H9 (cell line): Measurements from ENCODE around the gene LGR5. TPM values are rescaled to one million over a fixed set of nuclear protein-coding genes. Genes with fewer than 3 reads are reported as not detected.

Experiments
- DNase-seq: peaks from one replicate; pipeline ENCODE4 v3.0.0-alpha.2; 2017
- H2AFZ ChIP-seq: one replicate; pipeline ENCODE4 v1.6.1; 2013; ENCODE audit warnings: mild to moderate bottlenecking, low read length, control low read depth, moderate library complexity
- H2AK5ac ChIP-seq: 2 replicates; pipeline ENCODE4 v1.6.1; 2013; ENCODE audit warnings: low read length, control low read depth, mixed read lengths; ENCODE audit not compliant: insufficient read length
- H2BK120ac ChIP-seq: one replicate; pipeline ENCODE4 v1.6.1; 2013; ENCODE audit warnings: low read depth, mild to moderate bottlenecking, low read length, control low read depth, inconsistent platforms; ENCODE audit not compliant: poor library complexity, severe bottlenecking
- H2BK12ac ChIP-seq: 2 replicates; pipeline ENCODE4 v1.6.1; 2013; ENCODE audit warnings: low read length, control low read depth, mixed read lengths, low read depth; ENCODE audit not compliant: insufficient read length
- H2BK15ac ChIP-seq: 2 replicates; pipeline ENCODE4 v1.6.1; 2013; ENCODE audit warnings: low read depth, low read length, control low read depth
- H2BK20ac ChIP-seq: one replicate; pipeline ENCODE4 v1.6.1; 2013; ENCODE audit warnings: low read depth, mild to moderate bottlenecking, low read length, control low read depth, inconsistent platforms; ENCODE audit not compliant: poor library complexity, severe bottlenecking
- H2BK5ac ChIP-seq: 2 replicates; pipeline ENCODE4 v1.6.1; 2013; ENCODE audit warnings: low read length, control low read depth, mixed read lengths; ENCODE audit not compliant: insufficient read length
- H3K14ac ChIP-seq: 2 replicates; pipeline ENCODE4 v1.6.1; 2013; ENCODE audit warnings: low read length, control low read depth; ENCODE audit not compliant: insufficient read depth
- H3K18ac ChIP-seq: 2 replicates; pipeline ENCODE4 v1.6.1; 2013; ENCODE audit warnings: low read depth, mild to moderate bottlenecking, mixed read lengths, low read length, control low read depth; ENCODE audit not compliant: insufficient read length
- H3K23ac ChIP-seq: 2 replicates; pipeline ENCODE4 v1.6.1; 2013; ENCODE audit warnings: low read length, control low read depth, mixed read lengths, low read depth; ENCODE audit not compliant: insufficient read length
- H3K23me2 ChIP-seq: 2 replicates; pipeline ENCODE4 v1.6.1; 2013; ENCODE audit warnings: low read depth, mild to moderate bottlenecking, mixed read lengths, low read length, control low read depth; ENCODE audit not compliant: insufficient read length, poor library complexity, severe bottlenecking
- H3K27ac ChIP-seq: 2 replicates; pipeline ENCODE4 v1.5.1; 2013; ENCODE audit warnings: low read length, control low read depth, mixed read lengths, low read depth; ENCODE audit not compliant: insufficient read length
- H3K27me3 ChIP-seq: 2 replicates; pipeline ENCODE4 v1.6.1; 2013; ENCODE audit warnings: low read length, control low read depth, inconsistent platforms; ENCODE audit not compliant: insufficient read depth
- H3K4ac ChIP-seq: 2 replicates; pipeline ENCODE4 v1.6.1; 2013; ENCODE audit warnings: low read depth, mild to moderate bottlenecking, control low read depth, inconsistent platforms, low read length, moderate library complexity
- H3K4me1 ChIP-seq: 2 replicates; pipeline ENCODE4 v1.6.1; 2013; ENCODE audit warnings: low read length, control low read depth, inconsistent platforms; ENCODE audit not compliant: insufficient read depth
- H3K4me2 ChIP-seq: 2 replicates; pipeline ENCODE4 v1.6.1; 2013; ENCODE audit warnings: low read length, control low read depth, mixed read lengths; ENCODE audit not compliant: insufficient read length, insufficient read depth
- H3K56ac ChIP-seq: 2 replicates; pipeline ENCODE4 v1.6.1; 2013; ENCODE audit warnings: low read depth, mild to moderate bottlenecking, mixed read lengths, low read length, control low read depth; ENCODE audit not compliant: insufficient read length
- H3K79me1 ChIP-seq: 2 replicates; pipeline ENCODE4 v1.6.1; 2013; ENCODE audit warnings: low read depth, mild to moderate bottlenecking, moderate library complexity, low read length, control low read depth, inconsistent platforms; ENCODE audit not compliant: insufficient read depth, poor library complexity, severe bottlenecking
- H3K79me2 ChIP-seq: 2 replicates; pipeline ENCODE4 v1.6.1; 2013; ENCODE audit warnings: low read length, control low read depth, inconsistent platforms; ENCODE audit not compliant: insufficient read depth
- H3K9ac ChIP-seq: 2 replicates; pipeline ENCODE4 v1.6.1; 2013; ENCODE audit warnings: low read length, control low read depth, mixed read lengths; ENCODE audit not compliant: insufficient read length; ENCODE audit errors: extremely low read depth
- H3K9me3 ChIP-seq: one replicate; pipeline ENCODE4 v1.6.1; 2013; ENCODE audit warnings: low read depth, low read length, inconsistent platforms; ENCODE audit not compliant: control insufficient read depth
- H3T11ph ChIP-seq: one replicate; pipeline ENCODE4 v1.6.1; 2013; ENCODE audit warnings: mild to moderate bottlenecking, low read length, control low read depth, inconsistent platforms
- H4K20me1 ChIP-seq: one replicate; pipeline ENCODE4 v1.6.1; 2013; ENCODE audit not compliant: control insufficient read depth, insufficient read length, insufficient read depth
- H4K5ac ChIP-seq: 2 replicates; pipeline ENCODE4 v1.6.1; 2013; ENCODE audit warnings: low read depth, mild to moderate bottlenecking, mixed read lengths, low read length, control low read depth; ENCODE audit not compliant: insufficient read length
- H4K8ac ChIP-seq: replicated peaks from 2 replicates; pipeline ENCODE4 v1.6.1; 2013; ENCODE audit warnings: low read length, control low read depth, mixed read lengths, low read depth; ENCODE audit not compliant: insufficient read length
- H4K91ac ChIP-seq: 2 replicates; pipeline ENCODE4 v1.6.1; 2013; ENCODE audit warnings: low read depth, mild to moderate bottlenecking, moderate library complexity, mixed read lengths, low read length, control low read depth; ENCODE audit not compliant: insufficient read length
- H3K27ac Mint-ChIP-seq, 3 experiments: 2 replicates in 2 of 3; 3 replicates in 1 of 3; pipeline ENCODE4 v1.8.0; 2020 to 2021; ENCODE audit warnings: mixed read lengths in 3 of 3, mild to moderate bottlenecking in 1 of 3, moderate library complexity in 1 of 3
- H3K27me3 Mint-ChIP-seq: 2 replicates; pipeline ENCODE4 v1.8.0; 2021; ENCODE audit warnings: low read depth, mild to moderate bottlenecking, moderate library complexity, mixed read lengths
- H3K36me3 Mint-ChIP-seq, 3 experiments: 2 replicates in 2 of 3; 3 replicates in 1 of 3; pipeline ENCODE4 v1.8.0; 2020 to 2021; ENCODE audit warnings: low read depth in 3 of 3, mixed read lengths in 3 of 3; ENCODE audit not compliant: insufficient read depth in 1 of 3
- H3K4me1 Mint-ChIP-seq, 2 experiments: 2 replicates each; pipeline ENCODE4 v1.8.0; 2020; ENCODE audit warnings: mixed read lengths in 2 of 2
- H3K4me3 Mint-ChIP-seq, 2 experiments: 2 replicates in 1 of 2; 3 replicates in 1 of 2; pipeline ENCODE4 v1.8.0; 2020 to 2021; ENCODE audit warnings: mild to moderate bottlenecking in 2 of 2, mixed read lengths in 2 of 2, moderate library complexity in 1 of 2
- H3K9me3 Mint-ChIP-seq, 2 experiments: 2 replicates in 1 of 2; 3 replicates in 1 of 2; pipeline ENCODE4 v1.8.0; 2020; ENCODE audit warnings: mild to moderate bottlenecking in 2 of 2, mixed read lengths in 2 of 2, moderate library complexity in 1 of 2
- WGBS: extraction: QIAGEN DNeasy Blood & Tissue Kit; methylation state at CpG from one replicate; pipeline ENCODE4 v1.1.7; 2013; ENCODE audit warnings: missing lambda C conversion rate, low lambda C conversion rate, mixed read lengths; ENCODE audit not compliant: insufficient read length; ENCODE audit errors: extremely low coverage; 5-methylcytosine and 5-hydroxymethylcytosine counted together
- total RNA-seq: library from RNA; stranded (reverse); gene quantifications from 2 replicates; pipeline ENCODE4 v1.2.1, GENCODE V29; 2021
- TF ChIP-seq, protein P1 (sequence below): fragments of 200-600 bp; sonication (generic); conservative IDR thresholded peaks from 3 replicates; pipeline ENCODE4 v1.8.0; 2021; ENCODE audit warnings: antibody characterized with exemption, mild to moderate bottlenecking

Gene LGR5
- total RNA-seq, 1 experiment from 2014 or later = 0.09 TPM

DNA sequence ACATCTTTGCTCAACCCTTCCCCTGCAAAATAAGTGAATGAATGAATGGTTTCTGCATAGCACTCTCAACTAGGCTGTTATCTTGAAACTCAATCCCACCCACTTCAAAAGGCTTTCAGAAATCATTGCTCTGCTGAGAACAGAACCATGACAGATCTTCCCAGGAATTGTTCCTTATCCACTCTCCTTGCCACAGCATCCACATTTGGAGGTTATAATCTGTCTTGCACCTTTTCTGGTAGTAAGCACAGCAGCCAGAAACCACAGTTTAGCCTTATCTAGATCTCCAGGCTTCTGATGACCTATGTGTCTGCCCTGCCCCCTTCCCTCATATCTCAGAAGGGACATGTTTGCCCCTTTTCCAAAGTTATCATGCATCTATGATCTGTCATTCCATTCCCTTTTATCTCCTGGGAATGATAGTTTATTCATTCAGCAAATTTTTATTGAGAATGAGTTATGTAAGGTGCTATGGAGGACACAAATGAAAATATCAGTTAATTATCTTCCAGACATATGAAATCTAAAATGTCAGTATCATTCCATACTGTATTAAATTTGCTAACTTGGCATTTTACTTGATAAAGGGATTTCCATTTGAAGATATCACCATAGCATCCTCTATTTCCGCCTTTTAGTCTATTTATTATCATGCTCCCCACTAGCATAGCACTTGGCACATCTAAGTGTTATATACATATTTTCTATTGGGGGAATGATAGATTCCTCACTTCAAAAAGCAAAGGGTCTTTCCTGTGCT lies 21.4 kb downstream of the LGR5 start:
- H3K4me1 ChIP-seq = no peaks in the 10 kb centered on the region
- no peaks in the 10 kb centered on the region for H3K79me2 ChIP-seq
- H3K9ac ChIP-seq = no peak overlapping the region
- no peaks in the 10 kb centered on the region for H3K23me2 ChIP-seq
- no peak overlapping the region for H2AFZ ChIP-seq
- no peaks in the 10 kb centered on the region for H3K79me1 ChIP-seq
- H3K4me3 Mint-ChIP-seq = no peak overlapping the region
- no peak overlapping the region for H2BK5ac ChIP-seq
- H3K36me3 Mint-ChIP-seq = no peaks in the 10 kb centered on the region
- H3K4me1 Mint-ChIP-seq = peaks cover 10 to 11% of the 10 kb centered on the region in 2 experiments
- H2BK12ac ChIP-seq = no peak overlapping the region
- no peak overlapping the region for H3K4me2 ChIP-seq
- H4K20me1 ChIP-seq = no peaks in the 10 kb centered on the region
- no peak overlapping the region for H4K91ac ChIP-seq
- H3K27ac ChIP-seq = no peak overlapping the region
- H2BK20ac ChIP-seq = no peak overlapping the region
- H2BK15ac ChIP-seq = no peak overlapping the region
- H4K8ac ChIP-seq = no peak overlapping the region
- no peak overlapping the region for H3K23ac ChIP-seq
- no CpG with 5 or more reads among the region's 1 CpG for WGBS
- no peaks in the 10 kb centered on the region for H3K9me3 Mint-ChIP-seq
- H3K14ac ChIP-seq = no peak overlapping the region
- H2AK5ac ChIP-seq = no peak overlapping the region
- H3K9me3 ChIP-seq = no peaks in the 10 kb centered on the region
- no peaks in the 10 kb centered on the region for H3K27me3 ChIP-seq
- no peak overlapping the region for H4K5ac ChIP-seq
- TF ChIP-seq, protein P1, sequence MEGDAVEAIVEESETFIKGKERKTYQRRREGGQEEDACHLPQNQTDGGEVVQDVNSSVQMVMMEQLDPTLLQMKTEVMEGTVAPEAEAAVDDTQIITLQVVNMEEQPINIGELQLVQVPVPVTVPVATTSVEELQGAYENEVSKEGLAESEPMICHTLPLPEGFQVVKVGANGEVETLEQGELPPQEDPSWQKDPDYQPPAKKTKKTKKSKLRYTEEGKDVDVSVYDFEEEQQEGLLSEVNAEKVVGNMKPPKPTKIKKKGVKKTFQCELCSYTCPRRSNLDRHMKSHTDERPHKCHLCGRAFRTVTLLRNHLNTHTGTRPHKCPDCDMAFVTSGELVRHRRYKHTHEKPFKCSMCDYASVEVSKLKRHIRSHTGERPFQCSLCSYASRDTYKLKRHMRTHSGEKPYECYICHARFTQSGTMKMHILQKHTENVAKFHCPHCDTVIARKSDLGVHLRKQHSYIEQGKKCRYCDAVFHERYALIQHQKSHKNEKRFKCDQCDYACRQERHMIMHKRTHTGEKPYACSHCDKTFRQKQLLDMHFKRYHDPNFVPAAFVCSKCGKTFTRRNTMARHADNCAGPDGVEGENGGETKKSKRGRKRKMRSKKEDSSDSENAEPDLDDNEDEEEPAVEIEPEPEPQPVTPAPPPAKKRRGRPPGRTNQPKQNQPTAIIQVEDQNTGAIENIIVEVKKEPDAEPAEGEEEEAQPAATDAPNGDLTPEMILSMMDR = no peak
- no peak overlapping the region for H3K18ac ChIP-seq
- DNase-seq = no peak
- H2BK120ac ChIP-seq = no peak overlapping the region
- H3T11ph ChIP-seq = no peak overlapping the region
- no peak overlapping the region for H3K27ac Mint-ChIP-seq
- H3K4ac ChIP-seq = no peak overlapping the region
- no peak overlapping the region for H3K56ac ChIP-seq
- no peaks in the 10 kb centered on the region for H3K27me3 Mint-ChIP-seq
